Measurements from ENCODE around the gene KRT8. TPM values are rescaled to one million over a fixed set of nuclear protein-coding genes. Genes with fewer than 3 reads are reported as not detected.

The KRT8 gene
- total and polyA plus RNA-seq, 10 of the 15 experiments (the other 5 are each of a cell fraction or from before 2014, with no cell fraction given) = 0.11 to 5.6 (median 0.37) TPM; not detected in 1

DNA sequence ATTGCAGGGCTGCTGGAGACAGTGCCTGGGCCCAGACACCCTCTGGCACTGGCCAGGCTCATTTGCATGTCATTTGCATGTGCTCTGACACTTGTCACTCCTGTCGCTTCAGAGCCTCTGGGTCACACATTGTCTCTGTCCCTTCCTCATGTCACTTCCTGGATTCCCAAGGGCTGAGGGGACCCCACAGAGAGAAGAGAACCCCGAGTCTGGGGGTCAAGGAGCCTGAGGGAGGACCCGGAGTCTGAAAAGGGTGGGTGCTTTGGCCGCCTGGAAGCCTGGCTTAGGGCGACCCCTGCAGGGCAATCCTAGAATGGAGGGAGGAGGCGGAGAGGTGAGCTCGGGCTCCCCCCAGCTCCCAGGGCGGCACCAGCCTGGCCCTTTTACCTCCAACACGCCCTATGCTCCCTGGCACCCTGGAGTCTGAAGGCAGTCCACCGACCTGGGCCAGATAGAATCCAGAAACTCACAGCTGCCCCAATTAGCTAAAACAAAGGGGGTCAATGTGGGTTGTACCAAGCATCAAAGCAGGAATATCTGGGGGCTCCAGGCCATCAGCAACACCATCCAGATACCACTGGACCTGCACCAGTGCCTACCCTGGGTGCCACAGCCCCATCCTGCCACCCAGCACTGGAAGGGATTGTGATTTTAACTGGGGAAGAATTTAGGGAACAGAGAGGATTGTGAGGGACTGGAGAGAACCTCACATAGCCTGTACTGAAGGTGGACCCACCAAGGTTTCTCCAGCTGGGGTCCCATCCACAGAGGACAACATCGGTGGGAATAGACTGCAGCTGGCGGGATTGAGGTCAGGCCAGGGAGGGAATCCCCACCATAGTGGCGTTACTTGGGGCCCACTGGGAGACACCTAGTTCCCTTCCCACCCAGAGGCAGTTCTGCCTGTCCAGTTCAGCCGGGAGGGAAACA is 34.2 kb downstream of the KRT8 start (continued):
- TF ChIP-seq, protein P1, sequence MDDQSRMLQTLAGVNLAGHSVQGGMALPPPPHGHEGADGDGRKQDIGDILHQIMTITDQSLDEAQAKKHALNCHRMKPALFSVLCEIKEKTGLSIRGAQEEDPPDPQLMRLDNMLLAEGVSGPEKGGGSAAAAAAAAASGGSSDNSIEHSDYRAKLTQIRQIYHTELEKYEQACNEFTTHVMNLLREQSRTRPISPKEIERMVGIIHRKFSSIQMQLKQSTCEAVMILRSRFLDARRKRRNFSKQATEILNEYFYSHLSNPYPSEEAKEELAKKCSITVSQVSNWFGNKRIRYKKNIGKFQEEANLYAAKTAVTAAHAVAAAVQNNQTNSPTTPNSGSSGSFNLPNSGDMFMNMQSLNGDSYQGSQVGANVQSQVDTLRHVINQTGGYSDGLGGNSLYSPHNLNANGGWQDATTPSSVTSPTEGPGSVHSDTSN (IDR thresholded peaks at IDR 0.05; ENCODE audit: insufficient replicate concordance, low read depth, low read length) = peak; percentile 36
- peak; percentile 94; the same call in 2 of the 3 replicates for TF ChIP-seq POU2F2 (IDR thresholded peaks at IDR 0.05; ENCODE audit: borderline replicate concordance, low read depth, low read length)
- no peak for TF ChIP-seq MYB (IDR thresholded peaks at IDR 0.05; ENCODE audit: borderline replicate concordance, low read depth, low read length)
- peak; percentile 77 for TF ChIP-seq RAD21 (IDR thresholded peaks at IDR 0.05; ENCODE audit: insufficient read depth, low read depth, low read length)
- no peak for TF ChIP-seq BRCA1 (IDR thresholded peaks at IDR 0.05; ENCODE audit: low read depth, low read length)
- TF ChIP-seq, protein P2, sequence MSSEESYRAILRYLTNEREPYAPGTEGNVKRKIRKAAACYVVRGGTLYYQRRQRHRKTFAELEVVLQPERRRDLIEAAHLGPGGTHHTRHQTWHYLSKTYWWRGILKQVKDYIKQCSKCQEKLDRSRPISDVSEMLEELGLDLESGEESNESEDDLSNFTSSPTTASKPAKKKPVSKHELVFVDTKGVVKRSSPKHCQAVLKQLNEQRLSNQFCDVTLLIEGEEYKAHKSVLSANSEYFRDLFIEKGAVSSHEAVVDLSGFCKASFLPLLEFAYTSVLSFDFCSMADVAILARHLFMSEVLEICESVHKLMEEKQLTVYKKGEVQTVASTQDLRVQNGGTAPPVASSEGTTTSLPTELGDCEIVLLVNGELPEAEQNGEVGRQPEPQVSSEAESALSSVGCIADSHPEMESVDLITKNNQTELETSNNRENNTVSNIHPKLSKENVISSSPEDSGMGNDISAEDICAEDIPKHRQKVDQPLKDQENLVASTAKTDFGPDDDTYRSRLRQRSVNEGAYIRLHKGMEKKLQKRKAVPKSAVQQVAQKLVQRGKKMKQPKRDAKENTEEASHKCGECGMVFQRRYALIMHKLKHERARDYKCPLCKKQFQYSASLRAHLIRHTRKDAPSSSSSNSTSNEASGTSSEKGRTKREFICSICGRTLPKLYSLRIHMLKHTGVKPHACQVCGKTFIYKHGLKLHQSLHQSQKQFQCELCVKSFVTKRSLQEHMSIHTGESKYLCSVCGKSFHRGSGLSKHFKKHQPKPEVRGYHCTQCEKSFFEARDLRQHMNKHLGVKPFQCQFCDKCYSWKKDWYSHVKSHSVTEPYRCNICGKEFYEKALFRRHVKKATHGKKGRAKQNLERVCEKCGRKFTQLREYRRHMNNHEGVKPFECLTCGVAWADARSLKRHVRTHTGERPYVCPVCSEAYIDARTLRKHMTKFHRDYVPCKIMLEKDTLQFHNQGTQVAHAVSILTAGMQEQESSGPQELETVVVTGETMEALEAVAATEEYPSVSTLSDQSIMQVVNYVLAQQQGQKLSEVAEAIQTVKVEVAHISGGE (CRISPR knock-in tag; IDR thresholded peaks at IDR 0.05) = no peak
- TF ChIP-seq, protein P3, sequence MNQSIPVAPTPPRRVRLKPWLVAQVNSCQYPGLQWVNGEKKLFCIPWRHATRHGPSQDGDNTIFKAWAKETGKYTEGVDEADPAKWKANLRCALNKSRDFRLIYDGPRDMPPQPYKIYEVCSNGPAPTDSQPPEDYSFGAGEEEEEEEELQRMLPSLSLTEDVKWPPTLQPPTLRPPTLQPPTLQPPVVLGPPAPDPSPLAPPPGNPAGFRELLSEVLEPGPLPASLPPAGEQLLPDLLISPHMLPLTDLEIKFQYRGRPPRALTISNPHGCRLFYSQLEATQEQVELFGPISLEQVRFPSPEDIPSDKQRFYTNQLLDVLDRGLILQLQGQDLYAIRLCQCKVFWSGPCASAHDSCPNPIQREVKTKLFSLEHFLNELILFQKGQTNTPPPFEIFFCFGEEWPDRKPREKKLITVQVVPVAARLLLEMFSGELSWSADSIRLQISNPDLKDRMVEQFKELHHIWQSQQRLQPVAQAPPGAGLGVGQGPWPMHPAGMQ (IDR thresholded peaks at IDR 0.05; ENCODE audit: borderline replicate concordance) = no peak
- no peak for TF ChIP-seq RUNX3 (IDR thresholded peaks at IDR 0.05; ENCODE audit: low read length)
- no peak for TF ChIP-seq RAD51 (IDR thresholded peaks at IDR 0.05)
- no peak for TF ChIP-seq KDM1A (IDR thresholded peaks at IDR 0.05; ENCODE audit: borderline replicate concordance)
- TF ChIP-seq YBX1 (IDR thresholded peaks at IDR 0.05) = no peak
- TF ChIP-seq ZNF384 (IDR thresholded peaks at IDR 0.05; ENCODE audit: borderline replicate concordance, low read depth, low read length) = no peak
- TF ChIP-seq SMC3 (IDR thresholded peaks at IDR 0.05; ENCODE audit: borderline replicate concordance, low read length) = peak; percentile 54; the same call in 1 of the 2 replicates
- TF ChIP-seq SRF (IDR thresholded peaks at IDR 0.05; ENCODE audit: low read depth in 2 of 2, low read length in 2 of 2) = no peak
- no peak for TF ChIP-seq RELB (IDR thresholded peaks at IDR 0.05; ENCODE audit: low read depth)
- TF ChIP-seq TBL1XR1 (IDR thresholded peaks at IDR 0.05; ENCODE audit: low read depth, low read length) = no peak
- TF ChIP-seq MTA3 (IDR thresholded peaks at IDR 0.05; ENCODE audit: borderline replicate concordance, low read length) = no peak
- TF ChIP-seq ZNF274 (IDR thresholded peaks at IDR 0.05; ENCODE audit: insufficient read depth, insufficient read length) = no peak
- peak; percentile 32 for TF ChIP-seq MEF2B (IDR thresholded peaks at IDR 0.05; ENCODE audit: partially characterized antibody, poor library complexity, severe bottlenecking)
- TF ChIP-seq, protein P4, sequence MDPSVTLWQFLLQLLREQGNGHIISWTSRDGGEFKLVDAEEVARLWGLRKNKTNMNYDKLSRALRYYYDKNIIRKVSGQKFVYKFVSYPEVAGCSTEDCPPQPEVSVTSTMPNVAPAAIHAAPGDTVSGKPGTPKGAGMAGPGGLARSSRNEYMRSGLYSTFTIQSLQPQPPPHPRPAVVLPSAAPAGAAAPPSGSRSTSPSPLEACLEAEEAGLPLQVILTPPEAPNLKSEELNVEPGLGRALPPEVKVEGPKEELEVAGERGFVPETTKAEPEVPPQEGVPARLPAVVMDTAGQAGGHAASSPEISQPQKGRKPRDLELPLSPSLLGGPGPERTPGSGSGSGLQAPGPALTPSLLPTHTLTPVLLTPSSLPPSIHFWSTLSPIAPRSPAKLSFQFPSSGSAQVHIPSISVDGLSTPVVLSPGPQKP (IDR thresholded peaks at IDR 0.05; ENCODE audit: low read depth, low read length) = no peak

All from GM12878 (cell line).